22Rv1 (cell line): ENCODE results near the gene SNX25.

Source experiments
- H3K27ac ChIP-seq: fragments of 450-650 bp; 2 replicates; pipeline ENCODE4 v1.5.1; 2017
- CTCF ChIP-seq: fragments of 450-650 bp; IDR thresholded peaks from 2 replicates; pipeline ENCODE4 v1.5.1; 2017; ENCODE audit warnings: mild to moderate bottlenecking
- ZFX ChIP-seq: fragments of 450-650 bp; IDR thresholded peaks from 2 replicates; pipeline ENCODE4 v1.6.1; 2017; ENCODE audit warnings: antibody characterized with exemption, borderline replicate concordance

The SNX25 gene

GRCh38 chr4:185283723-185284122, 74.3 kb downstream of the SNX25 start:
- no peak overlapping the region for H3K27ac ChIP-seq
- no peak for TF ChIP-seq ZFX
- TF ChIP-seq CTCF, result no peak

- TF ChIP-seq CTCF, result no peak
- no peak for TF ChIP-seq ZFX
- no peak overlapping the region for H3K27ac ChIP-seq
These were observed 76.4 kb downstream of the SNX25 start for GRCh38 chr4:185285632-185286393.

GRCh38 chr4:185286571-185286970, 77.2 kb downstream of the SNX25 start:
- no peak overlapping the region for H3K27ac ChIP-seq
- TF ChIP-seq CTCF (no peak), ZFX (no peak)

- H3K27ac ChIP-seq, result no peak overlapping the region
- no peak for TF ChIP-seq ZFX
- TF ChIP-seq CTCF, result no peak
These were observed 77.6 kb downstream of the SNX25 start for GRCh38 chr4:185287031-185287430.

- no peak overlapping the region for H3K27ac ChIP-seq
- no peak for TF ChIP-seq ZFX
- TF ChIP-seq CTCF, result no peak
These were observed 80.7 kb downstream of the SNX25 start for GRCh38 chr4:185290018-185290607.

GRCh38 chr4:185290656-185291055, 81.3 kb downstream of the SNX25 start:
- no peak overlapping the region for H3K27ac ChIP-seq
- TF ChIP-seq CTCF, result no peak
- TF ChIP-seq ZFX, result no peak

- TF ChIP-seq ZFX, result no peak
- TF ChIP-seq CTCF, result no peak
These were observed 83.8 kb downstream of the SNX25 start for GRCh38 chr4:185293202-185293601.

More at GRCh38 chr4:185293202-185293601, 83.8 kb downstream of the SNX25 start:
- H3K27ac ChIP-seq, result no peak overlapping the region
